Measurements from ENCODE around the gene TRIM39.
"Not testable (repeated sequence)": the region's sequence is repeated elsewhere in the genome, so short reads cannot be mapped to it uniquely, and the experiment has no call there.

The TRIM39 gene

DNA sequence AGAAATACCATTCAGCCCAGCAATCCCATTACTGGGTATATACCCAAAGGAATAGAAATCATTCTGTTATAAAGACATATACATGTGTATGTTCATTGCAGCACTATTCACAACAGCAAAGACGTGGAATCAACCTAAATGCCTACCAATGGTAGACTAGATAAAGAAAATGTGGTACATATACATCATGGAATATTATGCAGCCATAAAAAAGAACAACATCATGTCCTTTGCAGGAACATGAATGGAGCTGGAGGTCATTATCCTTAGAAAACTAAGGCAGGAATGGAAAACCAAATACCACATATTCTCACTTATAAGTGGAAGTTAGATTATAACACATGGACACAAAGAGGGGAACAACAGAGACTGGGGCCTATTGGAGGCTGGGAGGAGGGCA is 42.6 kb downstream of the TRIM39 start:
- DNase-seq: not testable (repeated sequence)

DNA sequence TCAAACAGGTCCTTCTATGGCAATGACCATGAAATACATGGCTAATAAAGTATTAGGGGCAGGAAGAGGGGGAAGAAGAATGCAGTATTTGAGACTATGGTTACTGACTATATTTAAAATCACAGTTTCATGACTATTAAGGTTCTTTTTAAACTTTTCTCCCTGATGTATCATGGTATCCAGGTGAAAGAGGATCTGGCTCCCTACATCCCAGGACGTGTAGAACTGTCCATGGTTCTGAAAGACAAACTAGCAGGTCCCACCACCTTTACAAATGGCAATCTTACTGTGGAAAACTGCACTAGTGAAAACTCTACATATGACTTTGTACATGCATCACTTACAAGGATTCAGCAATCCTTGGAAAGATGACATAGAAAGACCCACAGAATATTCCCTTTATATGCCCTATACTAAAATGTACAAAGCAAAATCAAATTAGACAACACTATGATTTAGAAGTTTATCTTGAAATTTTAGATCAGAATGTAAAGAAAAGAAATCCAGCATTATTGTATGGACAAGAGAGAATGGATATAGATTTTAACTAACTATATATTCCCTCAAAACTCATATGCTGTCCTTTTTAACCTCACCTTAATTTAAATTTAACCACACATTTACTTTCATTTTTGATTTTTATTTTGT is 51.7 kb downstream of the TRIM39 start:
- DNase-seq: no peak

DNA sequence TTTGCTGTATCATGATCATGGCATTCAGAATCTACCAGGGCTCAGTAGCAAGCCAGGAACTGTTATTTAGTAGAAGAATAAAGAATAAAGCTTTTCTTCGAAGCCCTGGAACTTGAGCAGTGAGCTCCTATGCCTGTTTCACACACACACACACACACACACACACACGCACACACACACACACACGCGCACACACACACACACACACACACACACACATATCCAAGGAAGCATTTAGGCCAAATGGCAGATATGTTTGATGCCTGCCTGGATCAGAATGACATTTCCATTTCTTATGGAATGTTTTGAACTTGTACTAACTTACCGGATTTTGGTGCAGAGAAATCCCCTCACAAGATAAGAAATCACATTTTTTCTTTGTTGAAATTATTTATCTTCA is 53.7 kb downstream of the TRIM39 start:
- no peak for DNase-seq

DNA sequence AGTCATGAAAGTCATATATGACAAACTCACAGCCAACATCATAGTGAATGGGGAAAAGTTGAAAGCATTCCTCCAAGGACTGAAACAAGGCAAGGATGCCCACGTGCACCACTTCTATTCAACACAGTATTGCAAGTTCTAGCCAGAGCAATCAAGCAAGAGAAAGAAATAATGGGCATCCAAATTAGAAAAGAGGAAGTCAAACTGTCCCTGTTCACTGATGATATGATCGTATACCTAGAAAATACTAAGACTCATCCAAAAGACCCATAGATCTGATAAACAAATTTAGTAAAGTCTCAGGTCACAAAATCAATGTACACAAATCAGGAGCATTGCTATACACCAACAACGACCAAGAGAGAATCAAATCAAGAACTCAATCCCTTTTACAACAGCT is 59.4 kb downstream of the TRIM39 start:
- no peak for DNase-seq

DNA sequence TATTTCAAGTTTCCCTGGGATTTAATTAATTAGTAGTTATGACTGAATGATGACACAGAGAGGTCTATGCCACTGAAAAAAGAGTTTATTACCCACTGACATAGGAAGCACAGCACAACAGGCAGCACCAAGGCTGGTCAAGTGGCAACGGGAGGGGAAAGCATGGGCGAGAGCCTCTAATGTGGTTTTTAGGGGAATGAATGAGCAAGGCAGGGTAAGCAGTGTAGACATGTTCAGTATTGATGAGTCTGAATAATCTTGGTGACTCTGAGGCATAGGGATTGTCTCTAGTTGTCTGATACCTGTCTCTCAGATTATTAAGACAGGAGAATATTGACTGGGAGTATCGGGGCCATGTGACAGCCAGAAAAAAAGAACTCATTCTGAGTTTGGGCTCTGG is 64.5 kb downstream of the TRIM39 start:
- no peak for DNase-seq
